Skeletal muscle satellite cell (primary cell): ENCODE data around the gene STK32C.

Experiments
- H3K27me3 ChIP-seq: 2 replicates; pipeline ENCODE4 v1.7.0; 2013; ENCODE audit warnings: low read length; ENCODE audit not compliant: control insufficient read depth, insufficient read depth
- H3K36me3 ChIP-seq: 2 replicates; pipeline ENCODE4 v1.7.0; 2013; ENCODE audit warnings: mild to moderate bottlenecking, control low read depth, low read length; ENCODE audit not compliant: insufficient read depth
- H3K4me1 ChIP-seq: 2 replicates; pipeline ENCODE4 v1.7.0; 2013; ENCODE audit warnings: low read length; ENCODE audit not compliant: control insufficient read depth, insufficient read depth
- H3K4me2 ChIP-seq: 2 replicates; pipeline ENCODE4 v1.7.0; 2013; ENCODE audit warnings: mild to moderate bottlenecking, low read length
- H3K4me3 ChIP-seq: 2 replicates; pipeline ENCODE4 v1.7.0; 2013; ENCODE audit warnings: low read length
- H3K9ac ChIP-seq: 2 replicates; pipeline ENCODE4 v1.7.0; 2013; ENCODE audit warnings: mild to moderate bottlenecking, low read depth, low read length, moderate library complexity
- H3K9me3 ChIP-seq: replicated peaks from 2 replicates; pipeline ENCODE4 v1.7.0; 2013; ENCODE audit warnings: mild to moderate bottlenecking, control low read depth, low read length

Gene STK32C

DNA sequence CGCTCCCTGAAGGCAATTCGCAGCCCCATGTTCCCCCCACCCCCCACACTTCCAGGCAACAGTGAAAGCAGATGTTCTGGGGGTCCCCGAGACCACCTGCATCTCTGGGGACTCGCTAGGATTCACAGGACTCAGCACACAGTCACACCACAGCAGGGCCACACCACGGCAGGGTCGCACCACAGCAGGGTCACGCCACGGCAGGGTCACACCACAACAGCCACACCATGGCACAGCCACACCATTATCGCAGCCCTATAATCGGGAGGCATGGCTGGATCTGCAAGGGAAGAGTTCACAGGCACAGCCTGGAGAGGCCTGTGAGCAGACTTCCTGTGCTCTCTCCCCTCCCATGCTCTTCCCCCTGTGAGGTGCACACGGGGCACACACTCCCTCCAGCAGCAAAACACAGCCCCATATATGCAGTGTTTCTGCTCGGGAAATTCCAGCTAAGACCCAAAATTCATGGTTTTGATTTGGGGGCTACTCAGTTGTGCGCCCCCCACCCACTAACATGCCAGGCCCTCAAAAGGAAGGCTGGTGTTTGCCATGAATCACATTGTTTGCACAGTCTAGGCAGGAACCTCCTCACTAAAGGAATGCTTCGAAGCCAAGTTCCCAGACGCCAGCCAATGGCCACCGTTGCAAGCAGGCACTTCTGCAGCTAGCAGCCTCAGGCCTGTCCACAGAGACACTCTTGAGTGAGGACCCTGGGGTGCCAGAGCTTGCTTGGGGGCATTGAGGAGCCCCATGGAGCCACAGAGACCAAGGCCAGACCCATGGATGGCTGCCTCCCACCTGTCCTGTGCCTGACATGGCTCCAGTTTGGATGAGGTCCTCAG lies 128.0 kb downstream of the STK32C start:
- no peak overlapping the region for H3K9ac ChIP-seq
- peaks cover 52% of the 10 kb centered on the region for H3K27me3 ChIP-seq
- no peaks in the 10 kb centered on the region for H3K4me1 ChIP-seq
- no peaks in the 10 kb centered on the region for H3K9me3 ChIP-seq
- no peak overlapping the region for H3K4me2 ChIP-seq
- no peaks in the 10 kb centered on the region for H3K36me3 ChIP-seq
- no peak overlapping the region for H3K4me3 ChIP-seq

DNA sequence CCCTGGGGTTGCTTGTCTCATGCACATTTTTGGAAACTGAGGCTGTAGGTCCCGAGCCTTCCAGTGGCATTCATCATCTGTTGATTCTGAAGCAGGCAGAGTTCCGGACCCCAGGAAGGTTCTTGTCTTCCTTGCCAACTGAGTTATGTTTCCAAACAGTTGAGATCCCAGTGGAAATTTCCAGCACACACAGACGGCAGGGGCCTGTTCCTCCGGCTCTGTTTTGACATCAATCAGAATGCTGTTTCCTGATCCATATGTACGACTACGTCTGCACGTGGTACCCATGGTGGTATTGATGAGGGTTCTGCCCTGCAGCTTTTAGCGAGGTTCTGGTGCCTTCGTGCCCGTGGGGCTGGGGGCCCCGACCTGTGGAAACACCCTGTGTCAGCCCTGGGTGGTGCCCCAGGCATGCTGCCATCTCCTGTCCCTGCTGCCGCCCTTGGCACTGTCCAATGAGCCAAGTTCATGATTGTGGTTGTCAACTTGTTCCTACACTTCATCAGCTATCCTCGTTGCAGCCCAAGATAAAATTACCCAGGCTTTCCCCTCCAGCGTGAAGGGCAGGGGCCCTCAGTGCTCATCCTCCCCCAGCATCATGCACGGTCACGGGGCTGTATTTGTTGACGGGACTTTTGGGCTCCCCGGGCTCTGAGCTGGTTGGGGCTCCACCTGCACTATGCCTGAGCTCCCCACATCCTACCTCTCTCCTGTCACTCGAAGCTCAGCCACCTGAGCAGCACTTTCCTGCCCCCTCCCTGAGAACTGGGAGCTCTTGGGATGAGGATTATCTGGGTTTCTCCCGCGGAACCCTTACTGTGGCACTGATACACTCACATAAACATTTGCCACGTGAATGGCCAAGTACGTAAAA lies 128.8 kb downstream of the STK32C start:
- Histone ChIP-seq H3K9ac (no peak overlapping the region), H3K9me3 (no peaks in the 10 kb centered on the region), H3K4me2 (no peak overlapping the region), H3K4me1 (no peaks in the 10 kb centered on the region), H3K4me3 (no peak overlapping the region), H3K36me3 (no peaks in the 10 kb centered on the region), H3K27me3 (peaks cover 47% of the 10 kb centered on the region)

DNA sequence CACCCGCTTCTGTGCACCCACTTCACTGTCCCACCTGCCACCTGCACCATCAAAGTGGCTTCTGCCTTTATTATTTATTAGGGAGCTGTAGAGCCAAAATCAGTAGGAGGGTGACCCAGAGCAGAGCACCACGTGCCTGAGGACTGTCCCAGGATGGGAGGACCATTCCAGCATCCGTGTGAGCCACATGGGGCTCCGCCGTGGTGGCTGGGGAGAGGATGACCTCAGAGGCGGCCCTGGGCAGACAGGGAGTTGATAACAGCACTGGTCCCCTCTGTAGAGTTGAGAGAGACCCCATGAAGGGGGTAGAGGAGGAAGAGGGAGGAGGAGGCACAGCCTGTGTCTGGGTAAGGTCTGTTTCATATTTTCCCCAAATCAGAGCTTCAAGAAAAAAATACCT lies 129.7 kb downstream of the STK32C start:
- Histone ChIP-seq H3K9me3 (no peaks in the 10 kb centered on the region), H3K4me3 (no peak overlapping the region), H3K27me3 (peaks cover 38% of the 10 kb centered on the region), H3K9ac (no peak overlapping the region), H3K36me3 (no peaks in the 10 kb centered on the region), H3K4me1 (no peaks in the 10 kb centered on the region), H3K4me2 (no peak overlapping the region)

DNA sequence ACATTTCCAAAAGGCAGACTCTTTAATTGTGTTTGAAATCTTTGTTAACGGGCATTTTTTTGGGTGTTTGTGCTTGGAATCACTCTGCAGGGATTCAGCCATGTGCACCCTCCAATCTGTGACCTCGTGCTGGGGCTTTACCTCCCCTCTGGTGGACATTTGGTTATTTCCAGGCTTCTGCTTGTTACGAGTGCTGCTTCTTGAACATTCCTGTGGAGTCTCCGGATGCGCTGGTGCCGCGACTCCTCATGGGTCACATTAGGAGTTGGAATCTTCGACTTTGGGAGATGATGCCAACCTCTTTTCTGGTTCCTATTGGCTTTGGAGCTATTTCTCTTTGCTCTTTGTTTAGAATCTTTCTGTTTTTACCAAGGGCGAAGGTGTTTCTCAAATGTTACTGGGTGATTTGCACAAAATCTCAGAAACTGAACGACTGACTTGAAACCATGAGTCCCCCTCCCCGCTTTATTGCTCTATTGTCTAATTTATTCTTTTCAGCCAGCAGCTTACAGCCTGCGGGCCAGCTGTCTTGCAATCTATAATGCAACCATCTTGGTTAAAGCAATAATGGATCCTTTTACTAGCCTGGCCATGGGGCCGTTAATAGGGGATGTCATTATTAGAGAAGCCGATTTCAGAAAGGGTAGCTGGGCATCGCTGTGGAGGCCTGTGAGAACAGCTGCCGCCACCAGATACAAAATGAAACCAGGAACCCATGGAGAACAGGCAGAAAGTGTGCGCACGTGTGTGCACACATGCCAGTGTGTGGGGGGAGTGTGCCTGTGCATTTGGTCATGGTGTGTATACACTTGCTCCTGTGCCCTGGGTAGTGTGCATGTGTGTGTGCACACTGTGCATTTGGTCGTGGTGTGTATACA lies 130.9 kb downstream of the STK32C start:
- H3K36me3 ChIP-seq = no peaks in the 10 kb centered on the region
- no peak overlapping the region for H3K4me3 ChIP-seq
- peaks cover 30% of the 10 kb centered on the region for H3K27me3 ChIP-seq
- H3K4me2 ChIP-seq = no peak overlapping the region
- no peak overlapping the region for H3K9ac ChIP-seq
- H3K9me3 ChIP-seq = no peaks in the 10 kb centered on the region
- no peaks in the 10 kb centered on the region for H3K4me1 ChIP-seq

DNA sequence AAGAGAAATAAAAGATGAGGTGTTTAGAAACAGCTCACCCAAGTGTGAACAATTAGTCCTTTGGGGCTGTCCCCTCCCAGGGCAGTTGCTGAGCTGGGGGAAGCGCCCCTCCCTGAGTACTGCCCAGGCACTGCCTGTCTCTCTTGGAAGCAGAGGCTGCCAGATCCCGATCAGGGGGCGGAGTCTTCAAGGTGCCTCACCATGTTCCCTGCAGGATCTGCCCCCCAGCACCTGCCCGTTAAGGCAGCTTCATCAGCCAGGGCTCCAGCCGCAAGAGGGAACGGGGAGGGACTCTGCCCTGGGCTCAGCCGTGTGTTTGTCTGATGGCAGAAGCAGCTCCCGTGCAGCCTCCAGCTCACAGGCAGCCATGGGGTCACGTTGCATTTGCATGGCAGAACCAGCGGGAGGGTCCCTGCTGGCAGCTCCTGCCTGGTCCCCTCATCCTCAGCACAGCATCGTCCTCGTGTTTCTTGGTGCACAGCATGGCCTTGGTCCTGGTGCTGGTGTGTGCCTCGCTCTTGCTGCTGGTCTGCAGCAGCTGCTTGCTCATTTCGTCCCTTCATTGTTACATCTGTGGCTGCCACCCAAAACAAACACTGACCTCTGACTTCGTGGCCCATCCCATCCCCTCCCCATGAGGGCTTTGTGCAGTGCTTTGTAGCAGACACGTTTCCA lies 131.7 kb downstream of the STK32C start:
- H3K9ac ChIP-seq = no peak overlapping the region
- peaks cover 30% of the 10 kb centered on the region for H3K27me3 ChIP-seq
- no peaks in the 10 kb centered on the region for H3K9me3 ChIP-seq
- H3K36me3 ChIP-seq = no peaks in the 10 kb centered on the region
- no peak overlapping the region for H3K4me2 ChIP-seq
- H3K4me1 ChIP-seq = no peaks in the 10 kb centered on the region
- no peak overlapping the region for H3K4me3 ChIP-seq

DNA sequence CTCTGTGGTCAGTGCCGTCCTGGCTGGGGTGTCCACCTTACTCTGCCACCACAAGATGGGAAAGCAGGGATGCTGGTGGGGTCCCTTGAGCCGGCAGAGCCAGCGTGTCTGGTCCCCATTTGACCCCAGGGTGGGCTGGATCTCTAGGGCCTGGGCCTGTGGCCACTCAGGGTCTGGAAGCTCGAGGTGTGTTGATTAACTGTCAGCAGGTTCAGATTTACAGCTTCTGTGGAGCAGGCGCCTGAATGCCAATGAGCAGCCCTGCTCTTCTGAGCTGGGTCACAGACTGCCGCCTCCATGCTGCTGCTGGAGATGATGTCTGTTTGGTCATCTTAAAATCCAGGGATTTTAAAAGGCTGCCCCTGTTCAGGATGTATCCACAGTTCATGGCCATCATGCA lies 132.3 kb downstream of the STK32C start:
- H3K9ac ChIP-seq = no peak overlapping the region
- peaks cover 30% of the 10 kb centered on the region for H3K27me3 ChIP-seq
- H3K36me3 ChIP-seq = no peaks in the 10 kb centered on the region
- no peaks in the 10 kb centered on the region for H3K4me1 ChIP-seq
- no peaks in the 10 kb centered on the region for H3K9me3 ChIP-seq
- H3K4me3 ChIP-seq = no peak overlapping the region
- no peak overlapping the region for H3K4me2 ChIP-seq

DNA sequence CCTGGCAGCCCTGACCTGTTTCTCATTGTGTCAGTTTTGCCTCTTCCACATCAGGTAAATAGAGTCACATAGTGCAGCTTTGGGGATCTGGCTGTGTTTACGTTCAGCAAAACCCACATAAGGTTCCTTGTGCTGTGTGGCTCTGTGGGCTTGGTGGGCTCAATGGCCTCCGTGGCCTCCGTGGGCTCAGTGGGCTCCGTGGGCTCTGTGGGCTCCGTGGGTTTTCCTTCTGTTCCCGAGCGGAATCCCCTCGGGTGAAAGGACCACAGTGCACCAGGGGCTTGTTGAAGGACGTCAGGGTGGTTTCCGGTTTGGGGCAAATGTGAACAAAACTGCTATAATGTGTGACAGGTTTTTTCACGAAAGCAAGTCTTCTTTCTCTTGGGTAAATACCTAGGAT lies 133.5 kb downstream of the STK32C start:
- H3K4me2 ChIP-seq = no peak overlapping the region
- H3K36me3 ChIP-seq = no peaks in the 10 kb centered on the region
- H3K4me3 ChIP-seq = no peak overlapping the region
- H3K4me1 ChIP-seq = no peaks in the 10 kb centered on the region
- no peak overlapping the region for H3K9ac ChIP-seq
- peaks cover 30% of the 10 kb centered on the region for H3K27me3 ChIP-seq
- no peaks in the 10 kb centered on the region for H3K9me3 ChIP-seq

DNA sequence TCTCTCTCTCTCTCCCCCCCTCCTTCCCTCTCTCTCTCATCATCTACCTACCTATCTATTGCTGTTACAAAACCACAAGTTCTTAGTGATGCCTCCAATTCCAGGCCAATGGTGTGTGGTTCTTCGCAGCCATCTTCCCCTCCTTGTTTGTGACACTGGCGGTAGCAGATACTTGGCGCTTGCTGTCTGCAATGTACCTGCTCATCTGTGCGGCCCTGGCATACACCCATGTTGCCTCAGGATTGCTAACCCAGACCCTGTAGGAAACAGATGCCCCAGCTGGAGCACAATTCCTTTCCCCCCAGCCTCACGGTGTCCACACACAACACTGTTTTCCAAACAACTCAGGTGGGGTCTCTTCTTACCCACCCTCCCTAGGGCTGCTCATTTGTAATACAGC lies 134.6 kb downstream of the STK32C start:
- H3K4me1 ChIP-seq = no peaks in the 10 kb centered on the region
- H3K9me3 ChIP-seq = no peaks in the 10 kb centered on the region
- peaks cover 28% of the 10 kb centered on the region for H3K27me3 ChIP-seq
- H3K36me3 ChIP-seq = no peaks in the 10 kb centered on the region
- no peak overlapping the region for H3K9ac ChIP-seq
- H3K4me2 ChIP-seq = no peak overlapping the region
- H3K4me3 ChIP-seq = no peak overlapping the region

DNA sequence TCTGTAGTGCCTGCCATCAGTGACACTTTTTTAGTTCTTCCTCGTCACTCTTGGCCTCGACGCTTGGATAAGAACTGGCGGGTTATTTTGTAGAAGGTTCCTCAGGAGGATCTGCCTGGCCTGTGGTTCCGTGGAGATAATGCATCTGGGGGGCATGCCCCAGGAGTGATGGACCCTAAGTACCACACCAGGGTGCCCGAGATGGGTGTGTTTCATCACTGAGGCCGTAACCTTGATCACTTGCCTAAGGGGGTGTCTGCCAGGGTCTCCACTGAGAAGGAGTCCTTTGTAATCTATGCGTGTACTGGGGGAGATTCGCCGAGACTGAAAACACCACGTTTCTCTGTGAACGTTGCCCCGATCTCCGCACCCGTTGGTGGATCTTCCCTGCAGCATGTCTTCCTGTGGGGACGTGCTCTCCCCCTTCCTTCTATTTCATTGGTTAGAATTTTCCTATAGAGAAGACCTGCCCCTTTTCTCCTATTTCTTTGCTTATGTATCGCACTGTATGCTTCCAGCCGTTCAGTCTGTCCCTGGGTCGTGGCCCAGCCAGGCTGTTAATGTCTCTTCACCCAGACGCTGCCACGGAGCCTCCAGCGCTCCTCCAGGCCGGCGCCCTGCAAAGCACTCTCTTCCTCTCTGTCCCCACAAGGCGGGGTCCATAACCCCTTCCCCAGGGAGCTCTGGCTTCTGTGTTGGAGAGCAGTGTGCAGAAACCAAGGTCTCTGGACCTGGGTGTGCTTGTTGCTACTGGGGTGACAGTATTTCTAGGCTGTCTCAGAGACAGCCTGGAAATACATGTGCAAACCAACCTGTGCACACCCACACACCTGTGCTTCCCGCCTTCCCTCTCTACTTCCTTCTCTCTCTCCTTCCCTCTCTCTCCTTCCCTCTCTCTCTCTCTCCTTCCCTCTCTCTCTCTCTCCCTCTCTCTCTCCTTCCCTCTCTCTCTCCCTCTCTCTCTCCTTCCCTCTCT lies 135.4 kb downstream of the STK32C start:
- no peaks in the 10 kb centered on the region for H3K4me1 ChIP-seq
- no peaks in the 10 kb centered on the region for H3K36me3 ChIP-seq
- no peak overlapping the region for H3K9ac ChIP-seq
- no peak overlapping the region for H3K4me2 ChIP-seq
- H3K4me3 ChIP-seq = no peak overlapping the region
- peaks cover 25% of the 10 kb centered on the region for H3K27me3 ChIP-seq
- H3K9me3 ChIP-seq = no peaks in the 10 kb centered on the region
